GM12873 (cell line): ENCODE results near the gene ANXA6.

Experiments
- CTCF ChIP-seq: IDR thresholded peaks from 2 replicates; pipeline ENCODE4 v1.5.1; 2012; ENCODE audit warnings: low read depth, mild to moderate bottlenecking, moderate library complexity, low read length, control low read depth; ENCODE audit not compliant: insufficient read depth; ENCODE audit errors: missing control alignments

ANXA6 gene

GRCh38 chr5:151157426-151158286 is at the start of gene ANXA6:
Gene ANXA6, minus strand, starts transcription at chr5:151157779. Its CDS starts 9,878 bp downstream, at chr5:151147901.
- TF ChIP-seq CTCF = no peak

- TF ChIP-seq CTCF = no peak
These were observed 47.8 kb upstream of the ANXA6 start for GRCh38 chr5:151205411-151205810.

- TF ChIP-seq CTCF = no peak
These were observed 46.5 kb upstream of the ANXA6 start for GRCh38 chr5:151204051-151204450.

GRCh38 chr5:151202381-151203139 is 45.0 kb upstream of the ANXA6 start:
- TF ChIP-seq CTCF = no peak

- no peak for TF ChIP-seq CTCF
These were observed 43.5 kb upstream of the ANXA6 start for GRCh38 chr5:151200913-151201595.

GRCh38 chr5:151199581-151200185 is 42.1 kb upstream of the ANXA6 start:
- TF ChIP-seq CTCF = no peak

- no peak for TF ChIP-seq CTCF
These were observed 41.3 kb upstream of the ANXA6 start for GRCh38 chr5:151198861-151199260.
